ENCODE results near the gene RAG2. TPM values are rescaled to one million over a fixed set of nuclear protein-coding genes. Genes with fewer than 3 reads are reported as not detected.

RAG2 gene
- total and polyA plus RNA-seq, 2 experiments from 2014 or later = not detected

- Mint-ChIP-seq H3K27ac (no peak overlapping the region), H3K4me1 (no peaks in the 10 kb centered on the region), H3K4me3 (no peak overlapping the region), H3K27me3 (ENCODE audit: insufficient read depth, low read depth, poor library complexity) (no peaks in the 10 kb centered on the region), H3K36me3 (ENCODE audit: low read depth) (no peaks in the 10 kb centered on the region), H3K9me3 (no peaks in the 10 kb centered on the region)
- Histone ChIP-seq H3F3A (replicated peaks; ENCODE audit: low read depth) (no peaks in the 10 kb centered on the region), H3K79me2 (replicated peaks; ENCODE audit: insufficient read depth) (no peaks in the 10 kb centered on the region), H3K9me2 (ENCODE audit: insufficient read depth) (no peaks in the 10 kb centered on the region), H3K4me3 (no peak overlapping the region), H4K20me1 (replicated peaks; ENCODE audit: insufficient read depth) (0 out of 2 replicates have a peak, but pooled peaks cover 2% of the 10 kb centered on the region), H3K27me3 (ENCODE audit: insufficient read depth) (no peaks in the 10 kb centered on the region), H3K4me1 (ENCODE audit: insufficient read depth) (no peaks in the 10 kb centered on the region), H3K36me3 (ENCODE audit: insufficient read depth) (no peaks in the 10 kb centered on the region), H3K27ac (ENCODE audit: low read depth) (no peak overlapping the region), H3K4me2 (no peak overlapping the region), H2AFZ (no peak overlapping the region)
- no peak for DNase-seq (ENCODE audit: low spot score)
- no peak for ATAC-seq
- TF ChIP-seq ZNF462 (CRISPR knock-in tag; IDR thresholded peaks at IDR 0.05) = no peak
- TF ChIP-seq NANOG (IDR thresholded peaks at IDR 0.05; ENCODE audit: borderline replicate concordance) = no peak
- TF ChIP-seq EZH2phosphoT487 (IDR thresholded peaks at IDR 0.05; ENCODE audit: unreplicated experiment) = no peak
- no peak for TF ChIP-seq CTCF (conservative IDR thresholded peaks at IDR 0.05; ENCODE audit: low read depth in 2 of 2)
- TF ChIP-seq STAT1 (IDR thresholded peaks at IDR 0.05; ENCODE audit: unreplicated experiment) = no peak
- TF ChIP-seq ETS1 (IDR thresholded peaks at IDR 0.05) = no peak
- TF ChIP-seq JUNB (IDR thresholded peaks at IDR 0.05; ENCODE audit: unreplicated experiment) = no peak
Observed at GRCh38 chr11:36617543-36618362, 19.7 kb upstream of the RAG2 start.
